ENCODE measurements around the gene F2RL2.
"Not testable (repeated sequence)": the region's sequence is repeated elsewhere in the genome, so short reads cannot be mapped to it uniquely, and the experiment has no call there.

The F2RL2 gene

DNA sequence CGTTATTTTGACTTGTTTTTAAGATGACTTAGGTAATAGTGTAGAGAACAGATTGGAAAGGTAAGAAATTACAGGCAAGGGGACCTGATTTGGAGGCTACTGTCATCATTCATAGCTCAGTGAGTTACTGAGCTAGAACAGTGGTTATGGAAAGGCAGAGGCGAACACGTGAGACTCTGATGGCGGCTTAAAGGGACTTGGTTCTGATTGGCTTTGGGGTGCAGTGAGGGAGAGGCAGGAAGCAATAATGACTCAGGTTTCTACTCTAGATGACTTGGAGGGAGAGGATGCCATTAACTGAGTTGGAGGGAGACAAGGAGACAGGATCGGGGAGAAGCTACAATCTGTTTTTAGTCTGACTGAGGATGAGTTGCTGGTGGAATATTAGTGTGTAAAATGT is 3.0 kb downstream of the F2RL2 start:
- no peak for DNase-seq

DNA sequence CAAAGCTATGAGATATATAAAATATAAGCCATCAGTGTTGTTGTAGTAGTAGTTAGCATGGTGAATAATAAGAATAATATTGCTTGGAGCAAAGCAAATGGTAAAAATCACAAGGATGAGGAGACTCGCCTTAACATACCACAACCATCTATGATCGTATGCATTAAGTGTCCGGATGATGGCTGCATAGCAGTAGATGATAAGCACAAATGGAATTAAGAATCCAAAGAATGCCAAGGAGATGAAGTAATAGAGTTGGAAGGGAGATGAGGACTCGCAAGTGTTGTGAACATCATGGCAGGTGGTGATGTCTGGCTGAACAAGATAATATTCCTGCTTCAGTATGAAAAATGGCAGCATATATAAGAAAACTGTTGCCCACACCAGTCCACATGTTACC is 5.5 kb downstream of the F2RL2 start:
- DNase-seq, result peak; percentile 91

DNA sequence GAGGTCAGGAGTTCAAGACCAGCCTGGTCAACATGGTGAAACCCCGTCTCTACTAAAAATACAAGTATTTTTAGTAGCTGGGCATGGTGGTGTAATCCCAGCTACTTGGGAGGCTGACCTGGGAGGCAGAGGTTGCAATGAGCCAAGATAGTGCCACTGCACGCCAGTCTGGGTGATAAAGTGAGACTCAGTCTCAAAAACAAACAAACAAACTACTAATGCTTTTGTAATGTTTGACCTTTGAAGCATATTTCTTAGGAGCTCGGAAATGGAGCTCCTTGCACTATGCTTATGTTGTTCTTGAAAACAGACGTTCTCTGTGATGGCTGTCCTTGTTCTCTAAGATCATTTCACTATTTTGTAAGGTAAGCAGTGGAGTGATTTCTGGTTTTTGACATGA is 6.0 kb downstream of the F2RL2 start:
- DNase-seq, result peak; percentile 53

DNA sequence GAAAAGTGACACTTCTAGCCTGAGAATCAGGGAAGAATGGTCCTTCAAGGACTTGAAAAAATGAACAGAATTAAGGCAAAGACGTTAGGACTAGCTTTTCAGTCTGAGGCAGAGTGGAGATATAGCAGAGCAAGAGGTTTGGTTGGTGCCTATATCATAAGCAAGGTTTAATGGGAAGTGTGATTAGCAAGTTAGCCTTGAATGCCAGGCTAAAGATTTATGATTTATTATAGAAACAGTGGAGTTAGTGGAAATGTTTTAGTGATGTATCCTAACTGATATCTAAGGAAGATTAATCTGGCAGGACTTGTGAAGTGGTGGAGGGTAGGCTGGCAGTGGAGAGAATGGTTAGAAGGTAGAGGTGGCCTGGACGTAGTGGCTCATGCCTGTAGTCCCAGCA is 7.0 kb downstream of the F2RL2 start:
- DNase-seq, result no peak

DNA sequence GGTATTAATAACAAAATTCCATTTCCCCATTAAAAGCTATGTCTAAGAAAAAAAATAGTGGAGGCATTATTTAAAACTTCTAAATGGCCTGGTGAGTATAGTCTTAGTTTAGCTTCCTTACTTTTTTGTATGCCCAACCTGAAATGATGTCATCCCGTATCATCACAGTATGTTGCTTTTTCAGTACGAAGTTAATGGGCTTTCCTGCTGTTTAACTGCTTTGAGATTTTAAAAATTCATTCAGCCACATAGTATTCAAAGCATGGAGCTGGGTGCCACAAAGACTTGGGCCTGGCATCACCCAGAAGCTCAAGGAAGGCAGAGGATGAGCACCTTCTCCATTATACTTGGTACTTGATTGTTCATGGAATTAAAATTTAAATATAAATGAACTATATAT is 7.4 kb downstream of the F2RL2 start:
- DNase-seq, result peak; percentile 10

DNA sequence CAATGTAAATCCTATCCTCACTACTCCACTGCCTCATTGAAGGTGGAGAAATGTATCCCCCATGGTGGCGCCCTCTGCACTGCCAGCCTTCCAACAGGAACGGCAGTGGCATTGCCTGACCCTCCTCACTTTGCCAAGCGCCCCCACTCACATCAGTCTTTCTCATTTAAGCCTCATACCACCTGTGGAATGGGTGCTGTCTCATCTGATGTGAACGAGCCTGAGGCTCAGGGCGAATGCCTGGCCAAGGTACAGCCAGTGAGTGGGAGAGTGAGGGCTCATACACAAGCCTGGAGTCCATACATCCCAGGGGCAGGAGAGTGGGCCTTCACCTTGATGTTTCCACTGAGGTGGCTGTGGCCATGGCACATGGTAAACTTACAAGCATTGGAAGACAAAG is 10.3 kb downstream of the F2RL2 start:
- no peak for DNase-seq

DNA sequence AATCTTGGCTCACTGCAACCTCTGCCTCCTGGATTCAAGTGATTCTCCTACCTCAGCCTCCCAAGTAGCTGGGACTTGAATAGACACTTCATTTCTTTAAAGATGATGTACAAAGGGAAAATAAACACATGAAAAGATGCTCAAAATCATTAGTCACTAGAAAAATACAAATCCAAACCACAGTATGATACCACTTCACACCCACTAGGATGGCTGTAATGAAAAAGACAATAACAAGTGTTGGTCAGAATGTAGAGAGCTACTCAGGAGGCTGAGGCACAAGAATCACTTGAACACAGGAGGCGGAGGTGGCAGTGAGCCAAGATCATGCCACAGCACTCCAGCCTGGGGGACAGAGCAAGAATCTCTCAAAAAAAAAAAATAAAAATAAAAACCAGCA is 13.0 kb downstream of the F2RL2 start:
- no peak for DNase-seq

DNA sequence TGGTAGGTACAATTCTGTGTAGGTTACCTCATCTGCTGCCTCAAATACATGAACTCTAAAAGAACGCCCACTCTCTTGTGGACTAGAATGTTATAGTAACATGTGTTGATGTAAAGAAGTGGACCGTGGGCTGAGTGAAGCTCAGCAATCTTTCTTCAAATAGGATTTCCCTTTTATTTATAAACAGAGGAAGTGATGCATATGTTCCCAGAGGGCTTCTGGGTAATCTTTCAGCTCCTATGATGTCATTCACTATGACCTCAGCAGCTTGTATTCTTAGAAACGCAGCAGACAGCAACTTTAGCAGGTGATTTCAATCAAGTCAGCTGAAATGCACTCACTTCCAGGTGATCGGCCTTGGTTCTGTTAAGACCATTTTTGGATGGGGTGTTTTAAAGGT is 14.4 kb downstream of the F2RL2 start:
- peak; percentile 42 for DNase-seq

DNA sequence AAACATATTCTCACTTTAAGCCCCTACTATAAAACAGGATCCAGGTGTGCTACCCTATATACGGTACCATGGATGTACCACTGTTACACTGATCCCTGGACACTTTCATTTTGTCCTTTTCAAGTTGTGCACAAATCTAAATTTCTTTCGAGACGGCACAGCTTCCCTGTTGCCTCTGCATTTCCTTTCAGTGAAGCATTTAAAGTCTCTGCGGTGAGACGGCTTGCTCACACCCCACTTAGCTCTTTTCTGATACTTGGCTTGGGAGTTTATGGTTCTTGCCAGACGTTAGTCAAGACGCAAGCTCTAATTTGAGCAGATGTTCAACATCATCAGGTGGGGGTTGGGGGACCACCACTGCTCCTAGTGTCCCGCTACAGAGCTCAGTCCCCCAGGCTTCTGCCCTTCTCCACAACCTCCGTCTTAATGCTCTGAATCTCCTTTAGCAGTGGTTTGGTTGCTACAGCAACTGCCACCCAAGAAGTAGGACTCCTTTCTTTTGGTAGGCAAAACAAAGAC is 15.8 kb downstream of the F2RL2 start:
- DNase-seq, result no peak

DNA sequence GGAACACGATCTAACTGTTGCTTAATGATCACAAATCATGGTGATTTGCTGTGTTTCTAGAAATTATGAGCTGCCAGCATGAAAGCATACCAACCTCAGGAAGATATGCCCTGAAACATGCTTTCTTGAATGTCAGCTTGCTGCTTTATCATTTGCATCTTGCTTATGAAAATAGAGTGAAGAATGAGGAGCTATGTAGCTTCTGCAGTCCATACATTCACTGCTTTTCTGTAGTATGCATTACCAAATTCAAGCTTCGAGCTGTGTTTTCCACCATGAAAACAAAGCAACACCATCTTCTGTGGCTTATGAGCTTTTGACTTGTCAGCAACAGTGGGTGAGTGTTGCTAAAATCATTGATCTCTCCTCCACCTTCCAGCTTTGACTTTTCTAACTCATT is 16.5 kb downstream of the F2RL2 start:
- no peak for DNase-seq

DNA sequence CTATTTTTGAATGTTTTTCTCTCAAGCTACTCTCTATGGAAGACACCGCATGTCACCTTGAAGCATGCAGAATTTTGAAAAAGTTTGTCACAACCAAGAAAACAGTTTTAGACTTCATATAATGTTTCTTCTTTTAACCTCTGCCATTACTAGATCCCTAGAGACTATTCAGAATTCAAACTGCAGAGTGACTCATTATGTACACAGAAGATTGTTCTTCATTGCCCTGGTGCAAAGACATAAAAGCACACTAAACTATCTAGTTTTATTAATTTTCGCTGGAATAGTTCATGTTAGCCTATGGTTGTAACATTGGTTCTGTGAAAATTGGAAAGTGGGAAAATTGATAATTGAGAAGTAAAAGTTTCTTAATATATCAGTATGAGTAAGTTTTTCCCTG is 18.4 kb downstream of the F2RL2 start:
- DNase-seq, result no peak

DNA sequence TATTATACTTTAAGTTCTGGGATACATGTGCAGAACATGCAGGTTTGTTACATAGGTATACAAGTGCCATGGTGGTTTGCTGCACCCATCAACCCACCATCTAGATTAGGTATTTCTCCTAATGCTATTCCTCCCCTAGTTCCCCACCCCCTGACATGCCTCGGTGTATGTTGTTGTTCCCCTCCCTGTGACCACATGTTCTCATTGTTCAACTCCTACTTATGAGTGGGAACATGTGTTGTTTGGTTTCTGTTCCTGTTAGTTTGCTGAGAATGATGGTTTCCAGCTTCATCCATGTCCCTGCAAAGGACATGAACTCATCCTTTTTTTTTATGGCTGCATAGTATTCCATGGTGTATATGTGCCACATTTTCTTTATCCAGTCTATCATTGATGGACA is 19.2 kb downstream of the F2RL2 start:
- DNase-seq, result not testable (repeated sequence)

DNA sequence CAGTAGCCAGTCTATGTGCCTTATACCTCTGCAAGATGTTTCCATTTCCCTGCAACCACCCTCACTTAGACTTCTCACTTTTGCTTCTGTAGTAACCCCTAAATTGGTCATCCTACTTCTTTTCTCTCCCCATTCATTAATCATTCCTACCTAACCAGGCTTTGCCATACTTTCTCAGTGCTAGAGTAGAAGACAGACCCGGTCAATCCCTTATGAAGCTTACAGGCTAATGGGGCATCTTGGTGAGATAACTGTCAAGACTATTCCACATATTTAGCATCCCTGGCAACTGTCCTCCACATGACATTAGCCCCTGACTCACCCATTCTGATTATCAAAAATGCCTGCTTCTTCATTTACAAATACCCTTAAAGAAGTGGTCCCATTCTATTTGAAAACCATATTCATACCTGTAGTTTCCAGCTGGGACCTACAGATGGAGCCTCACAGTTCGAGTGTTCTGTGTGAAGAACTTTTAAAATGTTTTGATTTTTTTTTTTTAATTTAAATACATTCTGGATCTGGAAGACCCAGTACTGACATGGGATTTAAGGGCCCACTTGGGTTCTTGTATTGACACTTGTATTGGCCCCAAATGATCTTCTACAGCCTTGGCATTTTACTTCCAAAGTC is 21.0 kb downstream of the F2RL2 start:
- no peak for DNase-seq

DNA sequence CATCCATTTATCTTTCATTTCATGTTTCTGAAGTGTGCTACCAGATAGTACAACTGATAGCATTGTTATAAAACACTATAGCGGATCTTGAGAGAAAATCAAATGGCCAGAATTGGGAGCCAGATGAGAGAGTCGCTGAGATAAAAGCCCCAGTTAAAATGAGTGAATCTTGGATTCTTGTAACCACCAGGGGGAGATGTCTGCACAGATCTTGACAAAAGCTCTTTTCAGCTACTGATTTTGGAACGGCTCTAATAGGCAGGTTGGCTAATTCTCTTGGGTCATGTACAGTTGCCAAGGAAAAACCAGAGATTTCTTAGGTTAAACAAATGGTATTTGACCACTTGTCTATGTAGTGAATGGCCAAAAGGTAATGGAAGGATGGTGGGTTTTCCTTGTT is 21.7 kb downstream of the F2RL2 start:
- no peak for DNase-seq

DNA sequence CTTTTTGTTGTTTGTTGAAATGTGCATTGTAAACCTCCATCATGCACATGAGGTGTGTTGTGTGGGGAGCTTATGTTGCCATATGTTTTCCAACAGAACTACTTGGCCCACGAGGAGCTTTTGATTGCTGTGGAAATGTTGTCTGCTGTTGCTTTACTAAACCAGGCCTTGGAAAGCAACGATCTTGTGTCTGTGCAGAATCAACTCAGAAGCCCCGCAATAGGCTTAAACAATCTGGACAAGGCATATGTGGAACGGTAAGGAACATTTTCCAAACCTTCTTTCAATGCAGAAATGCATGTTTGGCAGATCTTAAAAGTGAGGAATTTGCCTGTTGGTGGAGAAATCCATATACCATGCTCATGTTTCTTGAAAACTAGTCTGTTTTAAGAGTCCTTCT is 22.5 kb downstream of the F2RL2 start:
- DNase-seq, result no peak

DNA sequence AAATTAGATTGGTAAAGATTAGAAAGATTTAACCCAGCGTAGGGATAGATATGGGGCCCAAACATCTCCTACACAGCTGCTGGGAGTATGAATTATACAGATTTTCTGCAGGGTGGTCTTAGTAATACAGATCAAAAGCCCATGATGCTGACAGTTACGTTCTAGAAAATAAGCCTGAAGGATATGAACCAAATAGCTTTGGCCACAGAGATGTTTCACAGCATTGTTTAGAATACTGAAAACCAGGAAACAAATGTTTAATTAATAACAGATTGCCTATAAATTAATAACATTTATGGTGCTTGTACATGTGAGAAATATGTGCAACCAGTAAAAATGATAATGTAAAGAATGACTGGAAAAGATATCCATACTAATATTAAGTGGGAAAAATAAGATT is 24.7 kb downstream of the F2RL2 start:
- DNase-seq, result no peak

DNA sequence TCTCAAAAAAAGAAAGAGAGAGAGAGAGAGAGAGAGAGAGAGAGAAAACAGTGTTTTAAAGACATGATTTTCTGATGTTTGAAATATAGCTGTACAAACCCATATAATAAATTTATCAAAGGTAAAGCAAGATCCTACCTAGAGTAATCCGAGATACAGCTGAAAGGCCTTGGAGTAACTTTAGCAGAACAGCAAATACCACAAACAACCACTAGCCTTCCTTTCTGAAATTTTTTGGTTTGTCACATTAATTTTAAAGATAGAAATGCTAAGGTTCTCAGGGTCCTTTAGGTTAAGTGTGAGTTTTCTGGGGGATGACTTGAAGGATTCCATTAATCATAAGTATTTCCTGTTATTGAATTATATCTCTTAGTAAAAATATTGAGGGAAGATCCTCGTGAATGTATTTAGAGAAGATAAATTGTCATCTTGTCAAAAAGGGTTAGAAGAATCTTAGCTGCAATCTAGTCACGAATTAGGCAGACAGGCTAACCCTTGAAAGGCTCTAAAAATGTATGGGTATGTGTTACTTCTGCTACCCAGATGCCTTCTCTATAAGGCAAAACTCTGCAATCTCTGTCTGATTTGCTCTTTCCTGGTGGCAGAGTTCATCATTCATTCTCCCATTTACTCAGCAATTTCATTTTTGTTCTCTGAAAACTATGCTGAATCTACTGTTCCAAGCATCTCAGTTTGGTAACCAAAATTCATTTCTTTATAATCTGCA is 27.3 kb downstream of the F2RL2 start:
- DNase-seq, result no peak

DNA sequence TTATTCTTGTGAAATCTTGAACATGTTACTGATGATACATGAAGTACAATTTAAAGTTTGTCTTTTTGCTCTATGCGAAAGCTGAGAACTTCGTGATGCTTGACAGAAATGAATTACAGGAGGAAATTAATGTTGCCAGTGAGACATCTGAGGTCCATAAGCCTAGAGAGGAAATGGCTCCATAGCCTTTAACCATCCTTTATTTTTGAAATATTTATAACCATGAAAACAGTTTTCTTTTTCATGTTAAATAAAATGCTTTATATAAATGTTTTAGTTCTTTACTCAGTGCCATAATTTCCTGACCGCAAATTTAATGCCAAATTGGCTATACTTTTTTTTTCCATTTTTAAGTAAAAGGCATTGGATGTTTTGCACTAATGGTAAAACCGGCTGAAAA is 29.1 kb downstream of the F2RL2 start:
- no peak for DNase-seq

DNA sequence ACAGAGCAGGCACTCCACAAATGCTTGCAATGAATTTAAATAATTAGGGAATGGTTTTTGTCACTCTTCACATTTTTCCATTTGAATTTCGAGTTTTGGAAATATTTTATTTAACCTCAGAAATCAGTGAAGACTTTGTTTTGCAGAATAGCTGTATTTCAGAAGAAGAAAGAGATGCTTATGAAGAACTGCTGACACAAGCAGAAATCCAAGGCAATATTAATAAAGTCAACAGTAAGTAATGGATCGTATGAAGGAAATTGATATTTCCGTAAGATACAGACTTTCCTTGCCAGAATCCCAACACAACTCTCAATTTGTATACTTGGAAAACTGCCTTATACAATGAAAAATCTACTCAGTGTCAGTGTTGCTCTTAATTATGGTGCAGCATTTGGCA is 30.5 kb downstream of the F2RL2 start:
- DNase-seq, result no peak

DNA sequence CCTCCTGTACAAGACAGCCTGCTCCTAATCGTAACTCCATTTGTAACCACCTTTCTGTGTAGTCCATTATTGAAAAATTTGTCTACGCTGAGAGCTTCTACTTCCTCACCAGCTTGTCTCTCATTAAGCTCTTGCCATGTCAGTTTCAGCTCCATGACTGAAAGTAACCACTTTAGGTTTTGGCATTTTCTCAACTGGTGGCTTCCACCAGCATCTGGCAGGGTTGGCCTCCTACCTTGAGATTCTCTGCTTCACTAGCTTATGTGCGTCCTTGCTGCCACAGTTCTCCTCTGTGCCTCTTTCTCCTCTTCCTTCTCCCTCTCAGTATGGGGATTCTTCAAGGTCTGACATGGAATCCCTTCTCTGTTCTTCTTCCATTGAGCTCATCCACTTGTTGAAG is 31.8 kb downstream of the F2RL2 start:
- DNase-seq, result no peak

DNA sequence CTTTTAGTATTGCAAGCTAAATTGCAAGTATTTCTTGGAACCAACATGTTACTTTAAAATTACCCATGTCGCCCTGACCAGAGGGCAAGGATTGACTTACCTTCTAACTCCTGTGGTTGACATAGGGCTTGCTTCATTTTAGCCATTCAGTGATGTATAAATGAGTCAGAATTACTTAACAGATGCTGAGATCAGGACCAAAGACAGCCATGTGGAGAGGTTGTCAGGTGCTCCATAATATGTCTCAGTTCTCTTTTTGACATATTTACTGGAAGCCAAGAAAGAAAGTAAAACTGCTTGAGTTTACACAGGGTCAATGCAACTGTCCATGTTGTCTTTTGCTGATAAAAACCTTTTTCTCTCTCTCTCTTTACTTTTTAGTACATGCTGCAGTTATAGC is 33.2 kb downstream of the F2RL2 start:
- DNase-seq, result no peak

DNA sequence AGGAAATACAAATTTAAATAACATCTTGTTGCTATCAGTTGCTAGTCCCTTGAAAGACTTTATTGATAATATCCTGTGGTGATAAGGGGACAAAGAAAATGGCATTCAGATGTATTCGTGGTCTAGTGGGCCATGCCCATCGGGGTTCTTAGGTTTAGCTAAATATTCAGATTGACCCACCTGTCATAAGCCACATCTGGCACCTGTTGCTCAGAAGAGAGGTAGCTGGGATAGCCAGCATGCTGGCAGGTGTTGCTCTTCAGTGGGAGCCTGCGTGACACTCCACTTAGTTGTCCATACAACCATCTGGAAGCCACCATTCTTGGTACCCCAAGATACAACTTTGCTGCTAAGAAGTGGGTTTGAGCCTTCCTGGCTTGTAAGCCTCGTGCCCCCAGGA is 36.7 kb downstream of the F2RL2 start:
- DNase-seq, result no peak

DNA sequence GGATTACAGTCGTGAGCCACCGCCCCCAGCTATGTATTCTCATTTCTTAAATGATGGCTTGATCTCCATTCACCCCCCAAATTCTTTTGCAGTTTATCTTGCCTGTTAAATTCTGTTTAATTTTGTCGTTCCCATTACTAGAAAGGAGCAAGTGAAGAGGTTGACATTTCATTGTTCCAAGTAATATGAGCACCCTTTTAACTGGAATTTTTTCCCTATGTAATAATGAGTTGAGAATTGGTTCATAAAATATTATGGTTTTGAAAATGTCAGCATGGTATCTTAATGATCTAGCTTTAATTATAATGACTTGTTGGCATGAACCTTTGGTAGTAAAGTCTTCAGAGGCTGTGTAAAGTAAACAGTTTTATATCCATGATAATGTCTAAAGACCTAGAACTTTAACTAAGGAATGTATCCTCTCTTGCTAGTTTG is 37.4 kb downstream of the F2RL2 start:
- DNase-seq, result no peak

DNA sequence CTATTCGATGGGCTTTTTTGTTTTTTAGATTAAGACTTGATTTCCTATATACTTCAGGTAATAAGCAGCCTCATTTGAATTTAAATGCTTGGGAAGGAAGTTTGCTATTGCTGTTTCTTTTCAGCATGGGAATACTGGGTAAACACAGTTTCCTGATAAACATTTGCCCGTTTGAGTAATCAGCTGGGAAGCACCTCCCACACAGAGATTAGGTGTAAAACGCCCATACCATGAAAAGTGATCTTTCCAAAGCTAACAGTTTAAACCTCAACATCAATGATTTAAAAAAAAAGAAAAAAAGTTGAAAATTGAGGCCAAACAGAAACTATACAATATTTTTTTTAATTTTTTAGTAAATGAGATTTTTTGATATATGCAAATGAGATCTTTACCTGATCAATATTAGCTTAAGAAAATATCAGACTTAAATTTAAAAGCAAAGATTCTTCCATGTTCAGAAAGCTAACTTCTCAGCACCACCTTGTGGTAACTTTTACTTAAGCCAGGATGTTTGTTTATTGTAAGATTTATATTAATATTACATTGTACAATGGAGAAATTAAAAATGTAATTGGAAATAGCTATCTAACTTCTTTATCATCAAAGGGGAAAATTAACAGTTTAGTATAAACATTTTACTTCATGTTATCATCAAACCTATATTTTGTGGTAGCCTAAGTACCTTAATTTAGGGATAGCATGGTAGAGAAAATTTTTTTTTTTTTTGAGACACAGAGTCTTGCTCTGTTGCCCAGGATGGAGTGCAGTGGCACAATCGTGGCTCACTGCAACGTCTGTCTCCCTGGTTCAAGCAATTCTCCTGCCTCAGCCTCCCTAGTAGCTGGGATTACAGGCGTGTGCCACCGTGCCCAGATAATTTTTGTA is 39.8 kb downstream of the F2RL2 start:
- DNase-seq, result no peak

Measured in NCI-H226 (cell line).